ENCODE measurements around the gene PRR35. TPM values are rescaled to one million over a fixed set of nuclear protein-coding genes. Genes with fewer than 3 reads are reported as not detected.

Gene PRR35
- total RNA-seq, 1 experiment from 2014 or later: not detected

DNA sequence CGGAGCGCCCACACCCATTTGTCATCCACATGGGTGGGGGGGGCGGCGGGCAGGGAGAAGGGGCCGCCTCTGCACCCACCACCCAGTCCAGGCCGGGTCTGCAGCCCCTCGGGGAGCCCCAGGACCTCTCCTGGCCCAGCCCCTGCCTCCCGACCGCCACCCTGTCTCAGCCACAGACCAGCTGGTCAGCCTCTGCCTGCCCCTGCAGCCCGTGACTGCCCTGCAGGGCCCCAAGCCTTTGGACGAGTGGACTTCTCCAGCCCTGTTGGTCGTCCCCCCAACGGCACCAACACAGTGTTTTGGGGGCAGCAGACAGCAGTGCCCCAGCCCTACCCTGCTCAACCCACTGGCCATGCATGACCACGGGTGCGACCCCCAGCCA lies 1.2 kb downstream of the PRR35 start:
- intact Hi-C loops (cut with micrococcal nuclease; ENCODE audit: unreplicated experiment): no loop called here

DNA sequence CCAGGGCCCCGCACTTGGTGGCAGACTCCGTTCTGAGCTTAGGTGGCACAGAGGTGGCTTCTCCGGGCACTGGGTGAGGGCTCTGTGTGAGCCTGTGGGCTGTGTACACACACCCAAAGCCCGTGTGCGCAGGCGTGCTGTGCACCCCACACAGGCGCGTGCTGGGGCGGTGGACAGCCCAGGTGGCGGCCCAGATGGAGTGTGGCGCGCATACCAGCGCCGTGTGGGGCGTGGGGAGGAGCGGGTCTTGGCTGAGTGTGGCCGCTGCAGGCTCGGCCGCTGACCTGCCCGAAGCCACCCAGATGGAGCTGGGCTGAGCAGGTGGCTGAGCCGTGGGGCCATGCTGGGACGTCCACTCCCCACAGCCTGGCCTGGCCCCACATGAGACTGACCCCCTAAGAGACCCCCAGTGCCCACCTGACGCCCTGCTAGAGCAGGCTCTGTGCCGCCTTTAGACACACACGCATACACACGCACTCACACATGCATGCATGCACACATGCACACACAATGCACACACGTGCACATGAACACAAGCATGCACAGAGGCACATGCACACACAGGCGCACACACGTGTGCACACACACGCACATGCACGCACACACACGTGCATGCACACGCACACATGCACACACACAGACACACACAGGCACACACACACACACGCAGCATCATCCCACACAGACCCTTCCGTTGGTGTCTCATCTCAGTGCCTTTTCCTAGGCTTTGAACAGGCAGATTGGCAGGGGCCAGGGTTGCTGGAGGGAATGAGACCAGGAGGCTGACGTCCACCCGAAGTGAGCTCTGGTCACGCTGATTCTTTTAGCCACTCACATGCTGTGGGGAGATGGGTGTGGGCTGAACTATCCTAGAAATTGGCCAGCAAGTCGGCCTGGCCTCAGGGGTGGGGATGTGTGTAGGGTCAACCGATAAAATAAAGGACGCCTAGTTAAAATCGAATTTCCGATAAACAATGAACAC lies 2.1 kb downstream of the PRR35 start:
- Mint-ChIP-seq H3K36me3 (ENCODE audit: insufficient read depth, unreplicated experiment) (no peaks in the 10 kb centered on the region), H3K4me1 (ENCODE audit: low read depth, unreplicated experiment) (no peaks in the 10 kb centered on the region), H3K9me3 (ENCODE audit: low read depth, unreplicated experiment) (no peaks in the 10 kb centered on the region), H3K27ac (ENCODE audit: unreplicated experiment) (no peak overlapping the region), H3K27me3 (ENCODE audit: unreplicated experiment) (peaks cover 76% of the 10 kb centered on the region), H3K4me3 (ENCODE audit: low read depth, unreplicated experiment) (no peak overlapping the region)
- TF ChIP-seq, protein P1, sequence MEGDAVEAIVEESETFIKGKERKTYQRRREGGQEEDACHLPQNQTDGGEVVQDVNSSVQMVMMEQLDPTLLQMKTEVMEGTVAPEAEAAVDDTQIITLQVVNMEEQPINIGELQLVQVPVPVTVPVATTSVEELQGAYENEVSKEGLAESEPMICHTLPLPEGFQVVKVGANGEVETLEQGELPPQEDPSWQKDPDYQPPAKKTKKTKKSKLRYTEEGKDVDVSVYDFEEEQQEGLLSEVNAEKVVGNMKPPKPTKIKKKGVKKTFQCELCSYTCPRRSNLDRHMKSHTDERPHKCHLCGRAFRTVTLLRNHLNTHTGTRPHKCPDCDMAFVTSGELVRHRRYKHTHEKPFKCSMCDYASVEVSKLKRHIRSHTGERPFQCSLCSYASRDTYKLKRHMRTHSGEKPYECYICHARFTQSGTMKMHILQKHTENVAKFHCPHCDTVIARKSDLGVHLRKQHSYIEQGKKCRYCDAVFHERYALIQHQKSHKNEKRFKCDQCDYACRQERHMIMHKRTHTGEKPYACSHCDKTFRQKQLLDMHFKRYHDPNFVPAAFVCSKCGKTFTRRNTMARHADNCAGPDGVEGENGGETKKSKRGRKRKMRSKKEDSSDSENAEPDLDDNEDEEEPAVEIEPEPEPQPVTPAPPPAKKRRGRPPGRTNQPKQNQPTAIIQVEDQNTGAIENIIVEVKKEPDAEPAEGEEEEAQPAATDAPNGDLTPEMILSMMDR (IDR thresholded peaks at IDR 0.05; ENCODE audit: unreplicated experiment): no peak
- CTCF ChIA-PET: interaction anchor here (0.6 kb wide), 1 partner anchor 23 kb away, joined by 3 read pairs; no protein-coding TSS in a partner anchor
- intact Hi-C loops (cut with micrococcal nuclease; ENCODE audit: unreplicated experiment): no loop called here
- DNase-seq: no peak
- no TSS peak for BruUV-seq (replicated peaks)

More for the DNA sequence above, 1.2 kb downstream of the PRR35 start:
- no TSS peak for BruUV-seq (replicated peaks)
- Mint-ChIP-seq H3K36me3 (ENCODE audit: insufficient read depth, unreplicated experiment) (peaks cover 3% of the 10 kb centered on the region), H3K27me3 (ENCODE audit: unreplicated experiment) (peaks cover 81% of the 10 kb centered on the region), H3K9me3 (ENCODE audit: low read depth, unreplicated experiment) (no peaks in the 10 kb centered on the region), H3K4me1 (ENCODE audit: low read depth, unreplicated experiment) (no peaks in the 10 kb centered on the region), H3K4me3 (ENCODE audit: low read depth, unreplicated experiment) (no peak overlapping the region), H3K27ac (ENCODE audit: unreplicated experiment) (no peak overlapping the region)
- TF ChIP-seq, protein P1 (IDR thresholded peaks at IDR 0.05; ENCODE audit: unreplicated experiment): no peak
- CTCF ChIA-PET: no interaction called here
- no peak for DNase-seq

DNA sequence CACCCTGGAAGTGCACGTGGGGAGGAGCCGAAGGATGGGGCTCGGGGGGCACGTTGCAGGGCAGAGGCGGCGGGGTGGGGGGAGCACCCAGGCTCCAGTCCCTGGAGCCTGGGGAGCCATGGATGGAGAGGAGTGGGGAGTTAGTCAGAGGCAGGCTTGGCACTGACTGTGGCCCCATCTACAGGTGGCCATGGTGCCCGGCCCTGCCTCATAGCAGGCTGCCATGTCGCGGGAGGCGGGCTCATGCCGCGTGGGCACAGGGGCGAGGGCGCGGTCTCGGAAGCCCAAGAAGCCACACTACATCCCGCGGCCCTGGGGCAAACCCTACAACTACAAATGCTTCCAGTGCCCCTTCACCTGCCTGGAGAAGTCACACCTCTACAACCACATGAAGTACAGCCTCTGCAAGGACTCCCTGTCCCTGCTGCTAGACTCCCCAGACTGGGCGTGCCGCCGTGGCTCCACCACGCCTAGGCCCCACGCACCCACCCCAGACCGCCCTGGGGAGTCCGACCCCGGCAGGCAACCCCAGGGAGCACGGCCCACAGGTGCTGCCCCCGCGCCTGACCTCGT lies 3.0 kb downstream of the PRR35 start:
- intact Hi-C loops (cut with micrococcal nuclease; ENCODE audit: unreplicated experiment): no loop called here
- CTCF ChIA-PET: interaction anchor here (0.6 kb wide), 1 partner anchor 24 kb away, joined by 3 read pairs; no protein-coding TSS in a partner anchor
- DNase-seq: no peak
- H3K4me3 Mint-ChIP-seq (ENCODE audit: low read depth, unreplicated experiment): no peak overlapping the region
- no peaks in the 10 kb centered on the region for H3K36me3 Mint-ChIP-seq (ENCODE audit: insufficient read depth, unreplicated experiment)
- H3K4me1 Mint-ChIP-seq (ENCODE audit: low read depth, unreplicated experiment): no peaks in the 10 kb centered on the region
- TF ChIP-seq, protein P1 (IDR thresholded peaks at IDR 0.05; ENCODE audit: unreplicated experiment): no peak
- no peaks in the 10 kb centered on the region for H3K9me3 Mint-ChIP-seq (ENCODE audit: low read depth, unreplicated experiment)
- no peak overlapping the region for H3K27ac Mint-ChIP-seq (ENCODE audit: unreplicated experiment)
- H3K27me3 Mint-ChIP-seq (ENCODE audit: unreplicated experiment): peaks cover 67% of the 10 kb centered on the region
- BruUV-seq (replicated peaks): no TSS peak

DNA sequence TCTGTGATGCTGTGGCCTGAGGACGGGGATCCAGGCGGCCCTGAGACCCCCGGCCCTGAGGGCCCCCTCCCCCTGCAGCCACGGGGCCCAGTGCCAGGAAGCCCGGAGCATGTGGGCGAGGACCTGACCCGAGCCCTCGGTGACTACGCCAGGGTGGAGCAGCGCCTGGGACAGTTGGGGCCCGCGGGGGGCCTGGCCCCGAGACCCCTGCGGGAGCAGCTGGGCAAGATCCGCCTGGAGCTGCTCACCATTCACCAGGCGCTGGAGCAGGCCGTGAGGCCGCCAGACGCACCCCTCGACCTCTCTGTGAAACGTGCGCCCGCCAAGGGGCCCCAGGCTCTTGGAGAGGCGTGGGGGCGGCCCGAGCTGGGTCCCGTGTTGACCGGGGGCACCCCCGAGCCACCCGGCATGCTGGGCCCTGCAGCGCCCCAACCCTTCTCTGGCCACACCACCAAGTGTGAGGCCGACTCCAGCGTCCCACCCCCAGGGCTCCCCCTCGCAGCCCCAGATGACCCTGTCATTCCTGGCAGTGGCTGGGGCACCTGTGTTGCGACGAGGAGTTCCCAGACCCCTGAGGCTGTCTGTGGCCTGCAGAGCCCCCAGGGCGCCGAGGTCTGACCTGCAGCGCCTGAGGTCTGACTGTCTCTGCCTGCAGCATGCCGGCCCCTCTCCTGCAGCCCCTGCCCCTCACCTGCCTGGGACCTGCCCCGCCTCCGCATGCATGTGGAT lies 4.7 kb downstream of the PRR35 start:
- peaks cover 53% of the 10 kb centered on the region for H3K27me3 Mint-ChIP-seq (ENCODE audit: unreplicated experiment)
- H3K9me3 Mint-ChIP-seq (ENCODE audit: low read depth, unreplicated experiment): no peaks in the 10 kb centered on the region
- CTCF ChIA-PET: no interaction called here
- TF ChIP-seq, protein P1 (IDR thresholded peaks at IDR 0.05; ENCODE audit: unreplicated experiment): no peak
- DNase-seq: no peak
- intact Hi-C loops (cut with micrococcal nuclease; ENCODE audit: unreplicated experiment): no loop called here
- H3K36me3 Mint-ChIP-seq (ENCODE audit: insufficient read depth, unreplicated experiment): peaks cover 12% of the 10 kb centered on the region
- no peak overlapping the region for H3K27ac Mint-ChIP-seq (ENCODE audit: unreplicated experiment)
- H3K4me3 Mint-ChIP-seq (ENCODE audit: low read depth, unreplicated experiment): no peak overlapping the region
- BruUV-seq (replicated peaks): no TSS peak
- H3K4me1 Mint-ChIP-seq (ENCODE audit: low read depth, unreplicated experiment): no peaks in the 10 kb centered on the region

All from Calu3 (cell line).